Transverse colon (tissue), 4 donors: ENCODE data around the gene FANCC. TPM values are rescaled to one million over a fixed set of nuclear protein-coding genes. Genes with fewer than 3 reads are reported as not detected.
A peak's percentile ranks its signal among the peaks of the same experiment; 100 is the strongest.

Source experiments
- DNase-seq: peaks from one replicate; pipeline ENCODE4 v3.0.0-alpha.2; 2019
- H3K27ac ChIP-seq, 4 donors: fragments of 200-600 bp; sonication (generic); 2 replicates each; pipeline ENCODE4 v1.5.1; 2016 to 2018; ENCODE audit warnings: inconsistent platforms in 4 of 4
- H3K27me3 ChIP-seq: fragments of 200-600 bp; sonication (generic); 2 replicates; pipeline ENCODE4 v1.5.1; 2017; ENCODE audit warnings: inconsistent platforms
- H3K36me3 ChIP-seq, 4 donors: fragments of 200-600 bp; sonication (generic); 2 replicates each; pipeline ENCODE4 v1.5.1; 2017 to 2019; ENCODE audit warnings: inconsistent platforms in 4 of 4
- H3K4me1 ChIP-seq, 4 donors: fragments of 200-600 bp; sonication (generic); 2 replicates each; pipeline ENCODE4 v1.5.1; 2017 to 2020; ENCODE audit warnings: inconsistent platforms in 4 of 4
- H3K4me3 ChIP-seq, 4 donors: fragments of 200-600 bp; sonication (generic); 1 replicate in 1 of 4; 2 replicates in 3 of 4; pipeline versions ENCODE4 v1.5.1 to v1.6.1; 2017 to 2019; ENCODE audit warnings: inconsistent platforms in 4 of 4
- H3K9me3 ChIP-seq, 2 donors: fragments of 200-600 bp; sonication (generic); 2 replicates each; pipeline ENCODE4 v1.5.1; 2017 to 2019; ENCODE audit warnings: inconsistent platforms in 2 of 2
- EP300 ChIP-seq: sonication (generic); formaldehyde crosslinking; IDR thresholded peaks from one replicate; pipeline ENCODE4 v1.6.1; 2017; ENCODE audit warnings: antibody characterized with exemption, low read depth
- POLR2A ChIP-seq: fragments of 450-650 bp; IDR thresholded peaks from one replicate; pipeline ENCODE4 v1.6.1; 2016; ENCODE audit warnings: antibody characterized with exemption, mild to moderate bottlenecking, moderate library complexity
- POLR2AphosphoS5 ChIP-seq, 3 donors: sonication (generic); formaldehyde crosslinking; IDR thresholded peaks; one replicate each; pipeline ENCODE4 v1.6.1; 2016; ENCODE audit warnings: antibody characterized with exemption in 3 of 3
- WGBS, 2 donors: methylation state at CpG; one replicate each; pipeline ENCODE4 v1.1.5; 2018; ENCODE audit warnings: low coverage in 1 of 2; 5-methylcytosine and 5-hydroxymethylcytosine counted together
- in situ Hi-C, 4 donors: fragments of 200-750 bp; cut with MboI; loops; one replicate each; pipeline versions ENCODE4 v1.15.0 to v1.15.1; 2017; ENCODE audit warnings: low sequenced_read_pairs in 3 of 4, low pct_ligation_motif_present in 1 of 4, low pct_unique_long_range_greater_than_20kb in 1 of 4
- intact Hi-C: fragments of 100-400 bp; cut with DNase I; formaldehyde crosslinking; loops from one replicate; pipeline ENCODE4 v1.15.1; 2023; ENCODE audit warnings: low total_unique reads
- total RNA-seq, 4 donors: library from RNA; depleted of rRNA; stranded (reverse); fragments of >200 nt; gene quantifications; one replicate each; pipeline ENCODE4 v1.1.0, GENCODE V29; 2016
- TF ChIP-seq, protein P1 (sequence below), 5 experiments: fragments of 200-600 bp in 3 of 5; fragments of 450-650 bp in 2 of 5; sonication (generic) in 3 of 5; IDR thresholded peaks; 1 replicate in 2 of 5; 2 replicates in 3 of 5; pipeline ENCODE4 v1.5.1; 2016 to 2017; ENCODE audit warnings: antibody characterized with exemption in 5 of 5, inconsistent platforms in 3 of 5, mild to moderate bottlenecking in 2 of 5, moderate library complexity in 1 of 5

Gene FANCC
- total RNA-seq, 4 donors from 2014 or later = 4.0 to 10.3 (median 9.5) TPM

DNA sequence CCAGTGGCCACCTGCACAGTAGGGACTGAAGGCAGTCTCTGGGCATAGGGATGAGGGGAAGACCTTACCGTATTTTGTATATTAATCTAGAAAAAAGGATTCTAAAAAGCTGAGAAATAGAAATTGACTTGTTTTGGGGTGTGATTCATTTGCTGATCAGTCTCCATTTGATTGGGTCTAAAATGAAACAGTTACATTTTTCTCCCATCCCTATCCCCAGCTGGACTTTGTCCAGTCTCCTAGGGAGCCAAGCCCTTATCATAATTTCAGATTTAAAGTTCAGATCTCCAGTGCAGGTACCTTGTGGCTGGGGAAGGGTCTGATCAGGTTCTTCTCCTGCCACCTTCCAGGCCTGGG, 240.8 kb downstream of the FANCC start:
- H3K9me3 ChIP-seq = no peaks in the 10 kb centered on the region
- TF ChIP-seq POLR2A = no peak
- TF ChIP-seq POLR2AphosphoS5 (IDR thresholded peaks at IDR 0.05) = no peak
- TF ChIP-seq, protein P1, sequence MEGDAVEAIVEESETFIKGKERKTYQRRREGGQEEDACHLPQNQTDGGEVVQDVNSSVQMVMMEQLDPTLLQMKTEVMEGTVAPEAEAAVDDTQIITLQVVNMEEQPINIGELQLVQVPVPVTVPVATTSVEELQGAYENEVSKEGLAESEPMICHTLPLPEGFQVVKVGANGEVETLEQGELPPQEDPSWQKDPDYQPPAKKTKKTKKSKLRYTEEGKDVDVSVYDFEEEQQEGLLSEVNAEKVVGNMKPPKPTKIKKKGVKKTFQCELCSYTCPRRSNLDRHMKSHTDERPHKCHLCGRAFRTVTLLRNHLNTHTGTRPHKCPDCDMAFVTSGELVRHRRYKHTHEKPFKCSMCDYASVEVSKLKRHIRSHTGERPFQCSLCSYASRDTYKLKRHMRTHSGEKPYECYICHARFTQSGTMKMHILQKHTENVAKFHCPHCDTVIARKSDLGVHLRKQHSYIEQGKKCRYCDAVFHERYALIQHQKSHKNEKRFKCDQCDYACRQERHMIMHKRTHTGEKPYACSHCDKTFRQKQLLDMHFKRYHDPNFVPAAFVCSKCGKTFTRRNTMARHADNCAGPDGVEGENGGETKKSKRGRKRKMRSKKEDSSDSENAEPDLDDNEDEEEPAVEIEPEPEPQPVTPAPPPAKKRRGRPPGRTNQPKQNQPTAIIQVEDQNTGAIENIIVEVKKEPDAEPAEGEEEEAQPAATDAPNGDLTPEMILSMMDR (IDR thresholded peaks at IDR 0.05) = no peak
- TF ChIP-seq EP300 = no peak
- 56 to 60% methylated on average over 1 of the region's 1 CpG for WGBS, 2 donors
- peak overlapping the region; percentile 66 to 75 (median 70) for H3K27ac ChIP-seq
- intact Hi-C loops (loop anchor here (10.0 kb wide), 1 partner anchor 52 kb away; no protein-coding TSS in a partner anchor), in situ Hi-C loops (no loop called here)
- no peaks in the 10 kb centered on the region for H3K27me3 ChIP-seq
- no peak overlapping the region for H3K4me3 ChIP-seq
- peaks cover 27 to 74% (median 66%) of the 10 kb centered on the region in 4 donors for H3K4me1 ChIP-seq
- DNase-seq = no peak
- peaks cover 0 to 9% (median 0%) of the 10 kb centered on the region in 4 donors for H3K36me3 ChIP-seq

DNA sequence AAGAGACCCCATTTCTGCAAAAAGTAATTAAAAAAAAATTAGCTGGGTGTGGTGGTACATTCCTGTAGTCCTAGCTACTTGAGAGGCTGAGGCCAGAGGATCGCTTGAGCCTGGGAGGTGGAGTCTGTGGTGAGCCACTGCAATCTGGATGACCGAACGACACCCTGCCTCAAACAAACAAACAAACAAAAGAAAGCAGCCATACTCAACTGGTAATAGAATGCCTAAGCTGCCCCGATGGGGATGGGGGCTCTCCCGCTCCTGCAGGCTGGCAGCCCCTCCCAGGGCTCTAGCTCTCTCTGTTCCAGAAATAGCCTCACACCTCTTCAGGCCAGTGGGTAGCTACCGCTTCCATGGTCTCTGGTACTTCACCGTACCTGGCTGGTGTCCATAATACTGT, 241.8 kb downstream of the FANCC start:
- Histone ChIP-seq H3K36me3 (peaks cover 0 to under 1% (median 0%) of the 10 kb centered on the region in 4 donors), H3K4me3 (no peak overlapping the region), H3K4me1 (peaks cover 35 to 78% (median 70%) of the 10 kb centered on the region in 4 donors), H3K9me3 (no peaks in the 10 kb centered on the region), H3K27me3 (no peaks in the 10 kb centered on the region), H3K27ac (peak overlapping the region; percentile 7 to 75 (median 43))
- in situ Hi-C loops (no loop called here), intact Hi-C loops (loop anchor here (10.0 kb wide), 1 partner anchor 51 kb away; no protein-coding TSS in a partner anchor)
- no peak for TF ChIP-seq POLR2A
- WGBS, 2 donors = 73 to 91% methylated on average over 6 to 7 of the region's 7 CpGs
- no peak for DNase-seq

DNA sequence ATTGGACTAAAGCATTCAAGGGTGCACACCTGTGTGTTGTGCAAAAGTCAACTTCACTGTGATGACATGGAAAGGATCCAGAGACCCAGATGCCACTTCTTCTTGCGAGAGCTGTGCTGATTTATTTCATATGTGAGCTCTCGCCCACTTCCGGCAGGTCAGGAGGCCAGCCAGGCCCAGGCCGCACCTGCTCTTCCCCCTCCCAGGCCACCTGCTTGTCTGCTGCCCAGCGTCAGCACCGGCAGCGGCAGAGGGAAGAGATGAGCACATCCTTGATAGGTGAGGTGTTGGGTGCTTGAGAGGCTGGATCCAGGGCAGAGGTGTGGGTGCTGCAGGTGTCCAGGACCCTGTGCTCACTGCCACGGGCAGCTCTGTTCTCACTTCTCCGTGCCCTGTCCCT, 242.9 kb downstream of the FANCC start:
- H3K36me3 ChIP-seq = no peaks in the 10 kb centered on the region
- no peak overlapping the region for H3K4me3 ChIP-seq
- in situ Hi-C loops = no loop called here
- 42 to 50% methylated on average over 2 to 9 of the region's 9 CpGs for WGBS, 2 donors
- peak in 2 of 3 donors; percentile 26 to 90 for TF ChIP-seq POLR2AphosphoS5 (IDR thresholded peaks at IDR 0.05)
- TF ChIP-seq, protein P1 (IDR thresholded peaks at IDR 0.05) = no peak
- H3K4me1 ChIP-seq = peaks cover 42 to 88% (median 80%) of the 10 kb centered on the region in 4 donors
- H3K27me3 ChIP-seq = no peaks in the 10 kb centered on the region
- no peaks in the 10 kb centered on the region for H3K9me3 ChIP-seq
- intact Hi-C loops = loop anchor here (10.0 kb wide), 1 partner anchor 50 kb away; no protein-coding TSS in a partner anchor
- DNase-seq = no peak
- H3K27ac ChIP-seq = peak overlapping the region; percentile 36 to 75 (median 68)

DNA sequence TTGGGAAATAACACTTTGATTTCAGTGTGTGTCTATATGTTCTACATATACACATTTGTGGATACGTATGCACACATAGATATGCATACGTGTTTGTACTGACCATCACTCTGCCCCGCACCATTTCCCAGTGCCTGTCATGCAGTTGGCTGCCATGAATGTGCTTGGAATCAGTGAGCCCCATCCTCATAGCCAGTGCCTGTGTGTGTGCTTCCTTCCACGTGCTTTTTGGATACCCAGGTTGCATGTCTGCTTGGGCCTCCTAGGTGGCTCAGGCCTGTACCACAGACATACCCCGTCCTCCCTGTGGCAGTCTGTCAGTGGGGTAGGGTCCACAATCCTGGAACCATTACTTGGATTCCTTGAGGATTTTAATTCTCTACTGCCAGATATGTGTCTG, 243.6 kb downstream of the FANCC start:
- Histone ChIP-seq H3K9me3 (no peaks in the 10 kb centered on the region), H3K4me3 (no peak overlapping the region), H3K27ac (peak overlapping the region in 3 of 4 donors; percentile 66 to 75 (median 71)), H3K27me3 (no peaks in the 10 kb centered on the region), H3K4me1 (peaks cover 42 to 87% (median 75%) of the 10 kb centered on the region in 4 donors), H3K36me3 (no peaks in the 10 kb centered on the region)
- DNase-seq = no peak
- intact Hi-C loops (loop anchor here (10.0 kb wide), 1 partner anchor 49 kb away; no protein-coding TSS in a partner anchor), in situ Hi-C loops (no loop called here)
- 70 to 85% methylated on average over 3 to 5 of the region's 5 CpGs for WGBS, 2 donors
- TF ChIP-seq POLR2AphosphoS5 (IDR thresholded peaks at IDR 0.05) = no peak
- TF ChIP-seq, protein P1 (IDR thresholded peaks at IDR 0.05) = no peak
- TF ChIP-seq EP300 = no peak
- TF ChIP-seq POLR2A = no peak
